ENCODE data around the gene FEZF2.

GRCh38 chr3:62361261-62361660 is 12.1 kb downstream of the FEZF2 start:
- TF ChIP-seq GATA2 (IDR thresholded peaks at IDR 0.05; ENCODE audit: low read depth, low read length) = no peak
- no peak for TF ChIP-seq GATA3 (IDR thresholded peaks at IDR 0.05; ENCODE audit: low read depth, low read length)

Measured in SH-SY5Y (cell line).